Smooth muscle cell (in vitro differentiated cells): Measurements from ENCODE around the gene TMUB1. TPM values are rescaled to one million over a fixed set of nuclear protein-coding genes. Genes with fewer than 3 reads are reported as not detected.

Experiments
- DNase-seq: peaks from one replicate; lab custom pipeline; 2025; ENCODE audit not compliant: unreplicated experiment; lab: John Stamatoyannopoulos, UW
- H2AFZ ChIP-seq: fragments of 200-600 bp; sonication (generic); 2 replicates; pipeline ENCODE4 v1.6.0; 2016; ENCODE audit warnings: antibody characterized with exemption, low read depth, mild to moderate bottlenecking
- H3F3A ChIP-seq: fragments of 200-600 bp; sonication (generic); 2 replicates; pipeline ENCODE4 v1.6.0; 2017; ENCODE audit warnings: antibody characterized with exemption, low read depth
- H3K27ac ChIP-seq: fragments of 200-600 bp; sonication (generic); 2 replicates; pipeline ENCODE4 v1.5.1; 2016; ENCODE audit warnings: low read depth, mild to moderate bottlenecking
- H3K27me3 ChIP-seq: fragments of 200-600 bp; sonication (generic); 2 replicates; pipeline ENCODE4 v1.6.1; 2016; ENCODE audit warnings: low read depth, mild to moderate bottlenecking
- H3K36me3 ChIP-seq: fragments of 200-600 bp; sonication (generic); 2 replicates; pipeline ENCODE4 v1.5.1; 2016; ENCODE audit warnings: low read depth
- H3K4me1 ChIP-seq: fragments of 200-600 bp; sonication (generic); 2 replicates; pipeline ENCODE4 v1.5.1; 2016; ENCODE audit warnings: low read depth
- H3K4me2 ChIP-seq: fragments of 200-600 bp; sonication (generic); 2 replicates; pipeline ENCODE4 v1.6.0; 2016; ENCODE audit warnings: mild to moderate bottlenecking
- H3K4me3 ChIP-seq: fragments of 200-600 bp; sonication (generic); 2 replicates; pipeline ENCODE4 v1.5.1; 2016; ENCODE audit warnings: mild to moderate bottlenecking
- H3K79me2 ChIP-seq: fragments of 200-600 bp; sonication (generic); 2 replicates; pipeline ENCODE4 v1.6.0; 2016; ENCODE audit warnings: low read depth, mild to moderate bottlenecking
- H3K9ac ChIP-seq: fragments of 200-600 bp; sonication (generic); 2 replicates; pipeline ENCODE4 v1.6.0; 2016; ENCODE audit warnings: low read depth
- H3K9me3 ChIP-seq: fragments of 200-600 bp; sonication (generic); replicated peaks from 2 replicates; pipeline ENCODE4 v1.5.1; 2016; ENCODE audit warnings: low read depth
- H4K20me1 ChIP-seq: fragments of 200-600 bp; sonication (generic); 2 replicates; pipeline ENCODE4 v1.6.0; 2016; ENCODE audit warnings: low read depth
- WGBS: methylation state at CpG from one replicate; pipeline ENCODE4 v1.1.7; 2016; ENCODE audit warnings: low lambda C conversion rate; 5-methylcytosine and 5-hydroxymethylcytosine counted together
- polyA plus RNA-seq: library from polyadenylated mRNA; unstranded; fragments of >200 nt; fragmentation: Nextera tagmentation; extraction: Ambion mirVana; gene quantifications from 2 replicates; pipeline ENCODE4 v1.2.1, GENCODE V29; 2016
- total RNA-seq: library from RNA; depleted of rRNA; stranded (reverse); fragments of >200 nt; gene quantifications from 2 replicates; pipeline ENCODE4 v1.2.3, GENCODE V29; 2014
- TF ChIP-seq, protein P1 (sequence below): fragments of 200-600 bp; sonication (generic); IDR thresholded peaks from 2 replicates; pipeline ENCODE4 v1.5.1; 2017; ENCODE audit warnings: borderline replicate concordance, mild to moderate bottlenecking, antibody characterized with exemption; ENCODE audit not compliant: insufficient read depth, poor library complexity, severe bottlenecking

TMUB1 gene
- total and polyA plus RNA-seq, 2 experiments from 2014 or later = 35.9 to 69.8 TPM

- DNase-seq = no peak
- H3K9ac ChIP-seq = no peak overlapping the region
- H3K79me2 ChIP-seq = peaks cover 16% of the 10 kb centered on the region
- H3K27me3 ChIP-seq = no peaks in the 10 kb centered on the region
- H3K4me3 ChIP-seq = no peak overlapping the region
- peaks cover 23% of the 10 kb centered on the region for H4K20me1 ChIP-seq
- H3K36me3 ChIP-seq = no peaks in the 10 kb centered on the region
- H3K4me1 ChIP-seq = peaks cover 7% of the 10 kb centered on the region
- H3K4me2 ChIP-seq = no peak overlapping the region
- H3K27ac ChIP-seq = no peak overlapping the region
- H3F3A ChIP-seq = peaks cover 16% of the 10 kb centered on the region
- TF ChIP-seq, protein P1, sequence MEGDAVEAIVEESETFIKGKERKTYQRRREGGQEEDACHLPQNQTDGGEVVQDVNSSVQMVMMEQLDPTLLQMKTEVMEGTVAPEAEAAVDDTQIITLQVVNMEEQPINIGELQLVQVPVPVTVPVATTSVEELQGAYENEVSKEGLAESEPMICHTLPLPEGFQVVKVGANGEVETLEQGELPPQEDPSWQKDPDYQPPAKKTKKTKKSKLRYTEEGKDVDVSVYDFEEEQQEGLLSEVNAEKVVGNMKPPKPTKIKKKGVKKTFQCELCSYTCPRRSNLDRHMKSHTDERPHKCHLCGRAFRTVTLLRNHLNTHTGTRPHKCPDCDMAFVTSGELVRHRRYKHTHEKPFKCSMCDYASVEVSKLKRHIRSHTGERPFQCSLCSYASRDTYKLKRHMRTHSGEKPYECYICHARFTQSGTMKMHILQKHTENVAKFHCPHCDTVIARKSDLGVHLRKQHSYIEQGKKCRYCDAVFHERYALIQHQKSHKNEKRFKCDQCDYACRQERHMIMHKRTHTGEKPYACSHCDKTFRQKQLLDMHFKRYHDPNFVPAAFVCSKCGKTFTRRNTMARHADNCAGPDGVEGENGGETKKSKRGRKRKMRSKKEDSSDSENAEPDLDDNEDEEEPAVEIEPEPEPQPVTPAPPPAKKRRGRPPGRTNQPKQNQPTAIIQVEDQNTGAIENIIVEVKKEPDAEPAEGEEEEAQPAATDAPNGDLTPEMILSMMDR = no peak
- WGBS = 97% methylated on average over 26 of the region's 26 CpGs
- no peak overlapping the region for H2AFZ ChIP-seq
- H3K9me3 ChIP-seq = no peaks in the 10 kb centered on the region
Observed at GRCh38 chr7:151074817-151075661, 8.3 kb downstream of the TMUB1 start.

DNA sequence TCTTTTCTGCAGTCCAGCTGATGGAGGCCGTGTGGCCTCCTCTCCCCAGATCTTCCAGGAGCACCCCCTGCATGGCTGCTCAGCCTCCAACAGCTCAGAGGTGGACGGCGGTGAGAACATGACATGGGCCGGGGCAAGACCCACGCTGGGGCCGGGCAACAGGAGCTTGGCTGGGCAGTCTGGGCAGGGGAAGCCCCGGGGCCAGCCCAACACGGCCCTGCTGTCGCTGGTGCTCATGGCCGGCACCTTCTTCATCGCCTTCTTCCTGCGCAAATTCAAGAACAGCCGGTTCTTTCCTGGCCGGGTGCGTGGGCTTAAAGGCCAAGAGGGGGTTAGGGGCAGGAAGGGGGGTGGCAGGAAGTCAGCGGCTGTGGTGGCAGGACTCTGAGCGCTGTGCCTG lies 9.3 kb downstream of the TMUB1 start:
- no peak overlapping the region for H3K9ac ChIP-seq
- no peaks in the 10 kb centered on the region for H3K4me1 ChIP-seq
- H3K36me3 ChIP-seq = no peaks in the 10 kb centered on the region
- no peaks in the 10 kb centered on the region for H3K9me3 ChIP-seq
- 95% methylated on average over 17 of the region's 17 CpGs for WGBS
- no peak overlapping the region for H3K4me3 ChIP-seq
- peaks cover 25% of the 10 kb centered on the region for H4K20me1 ChIP-seq
- H2AFZ ChIP-seq = no peak overlapping the region
- no peak for DNase-seq
- H3K27ac ChIP-seq = no peak overlapping the region
- H3K27me3 ChIP-seq = no peaks in the 10 kb centered on the region
- peaks cover 6% of the 10 kb centered on the region for H3K79me2 ChIP-seq
- H3K4me2 ChIP-seq = no peak overlapping the region
- peaks cover 16% of the 10 kb centered on the region for H3F3A ChIP-seq
- TF ChIP-seq, protein P1 = no peak

GRCh38 chr7:151071032-151071866 lies 12.0 kb downstream of the TMUB1 start:
- Histone ChIP-seq H2AFZ (no peak overlapping the region), H3F3A (no peaks in the 10 kb centered on the region), H3K4me2 (no peak overlapping the region), H4K20me1 (peaks cover 41% of the 10 kb centered on the region), H3K36me3 (no peaks in the 10 kb centered on the region), H3K9ac (no peak overlapping the region), H3K9me3 (no peaks in the 10 kb centered on the region), H3K4me3 (no peak overlapping the region), H3K79me2 (no peaks in the 10 kb centered on the region), H3K27me3 (no peaks in the 10 kb centered on the region), H3K27ac (no peak overlapping the region), H3K4me1 (no peaks in the 10 kb centered on the region)
- TF ChIP-seq, protein P1 = no peak
- WGBS = 99% methylated on average over 38 of the region's 39 CpGs
- no peak for DNase-seq
